ENCODE measurements around the gene MATN1. TPM values are rescaled to one million over a fixed set of nuclear protein-coding genes. Genes with fewer than 3 reads are reported as not detected.

MATN1 gene
- total and polyA plus RNA-seq, 12 donors = not detected

DNA sequence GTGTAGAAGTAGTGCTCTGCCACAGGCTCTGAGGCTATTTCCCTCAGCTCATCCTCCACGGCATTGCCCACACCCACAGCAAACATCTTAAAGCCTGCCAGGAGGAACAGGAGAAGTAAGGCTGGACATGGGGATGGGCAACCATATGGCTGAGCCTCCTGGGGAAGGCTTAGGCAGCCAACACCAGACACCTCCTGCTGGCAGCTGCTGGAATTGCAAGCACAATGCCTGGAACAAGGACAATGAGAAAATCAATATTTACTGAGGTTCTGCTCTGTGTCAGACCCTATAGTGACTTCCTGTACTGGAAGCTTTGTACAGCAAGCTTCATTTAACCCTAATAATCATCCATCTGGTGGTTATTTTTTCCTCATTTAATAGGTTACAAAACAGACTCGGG, 8.2 kb downstream of the MATN1 start:
- 92 to 98% methylated on average over 2 of the region's 2 CpGs for WGBS, 2 donors
- DNase-seq (no peak), ATAC-seq (no peak)
- Histone ChIP-seq H3K4me1 (peaks cover 0 to 18% (median 10%) of the 10 kb centered on the region in 9 donors), H3K27ac (no peak overlapping the region), H3K4me3 (no peak overlapping the region), H3K36me3 (no peaks in the 10 kb centered on the region), H3K27me3 (no peaks in the 10 kb centered on the region), H3K9me3 (peaks cover 0 to 18% (median 6%) of the 10 kb centered on the region in 11 donors)
- TF ChIP-seq, protein P1, sequence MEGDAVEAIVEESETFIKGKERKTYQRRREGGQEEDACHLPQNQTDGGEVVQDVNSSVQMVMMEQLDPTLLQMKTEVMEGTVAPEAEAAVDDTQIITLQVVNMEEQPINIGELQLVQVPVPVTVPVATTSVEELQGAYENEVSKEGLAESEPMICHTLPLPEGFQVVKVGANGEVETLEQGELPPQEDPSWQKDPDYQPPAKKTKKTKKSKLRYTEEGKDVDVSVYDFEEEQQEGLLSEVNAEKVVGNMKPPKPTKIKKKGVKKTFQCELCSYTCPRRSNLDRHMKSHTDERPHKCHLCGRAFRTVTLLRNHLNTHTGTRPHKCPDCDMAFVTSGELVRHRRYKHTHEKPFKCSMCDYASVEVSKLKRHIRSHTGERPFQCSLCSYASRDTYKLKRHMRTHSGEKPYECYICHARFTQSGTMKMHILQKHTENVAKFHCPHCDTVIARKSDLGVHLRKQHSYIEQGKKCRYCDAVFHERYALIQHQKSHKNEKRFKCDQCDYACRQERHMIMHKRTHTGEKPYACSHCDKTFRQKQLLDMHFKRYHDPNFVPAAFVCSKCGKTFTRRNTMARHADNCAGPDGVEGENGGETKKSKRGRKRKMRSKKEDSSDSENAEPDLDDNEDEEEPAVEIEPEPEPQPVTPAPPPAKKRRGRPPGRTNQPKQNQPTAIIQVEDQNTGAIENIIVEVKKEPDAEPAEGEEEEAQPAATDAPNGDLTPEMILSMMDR (IDR thresholded peaks at IDR 0.05) = peak in 6 of 9 donors; percentile 18 to 31 (median 27)
- intact Hi-C loops (cut with DNase I) = loop anchor here in 4 of 10 donors (5.0 to 10.0 kb wide), 4 partner anchors 197 to 1483 kb away; partner anchors contain the start of genes MECR (in 2 of the 4) and PTPRU (in 1 of the 4)

DNA sequence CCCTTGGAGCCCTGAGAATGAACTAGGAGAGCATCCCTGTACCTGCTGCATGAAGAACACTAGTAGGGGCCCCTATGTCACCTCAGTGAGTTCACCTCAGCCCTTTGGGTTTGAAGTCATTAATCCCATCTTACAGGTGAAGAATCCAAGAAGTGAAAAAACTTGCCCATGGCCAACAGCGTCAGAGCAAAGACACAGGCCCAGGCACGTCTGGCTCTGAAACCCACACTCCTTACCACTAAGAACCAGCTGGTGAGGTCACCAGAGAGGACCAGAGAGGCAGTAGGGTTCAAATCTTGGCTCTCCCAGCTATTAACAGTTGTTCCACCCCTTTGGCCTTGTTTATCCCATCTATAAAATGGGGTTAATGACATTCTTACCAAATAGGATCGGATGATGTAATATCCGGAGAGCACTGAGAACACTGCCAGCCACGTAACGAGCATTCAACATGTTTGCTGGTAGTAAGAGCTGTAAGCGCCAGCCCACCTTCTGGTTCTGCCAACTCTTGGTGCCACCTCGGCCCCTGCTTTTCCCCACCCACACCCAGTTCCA, 8.8 kb downstream of the MATN1 start:
- DNase-seq = no peak

DNA sequence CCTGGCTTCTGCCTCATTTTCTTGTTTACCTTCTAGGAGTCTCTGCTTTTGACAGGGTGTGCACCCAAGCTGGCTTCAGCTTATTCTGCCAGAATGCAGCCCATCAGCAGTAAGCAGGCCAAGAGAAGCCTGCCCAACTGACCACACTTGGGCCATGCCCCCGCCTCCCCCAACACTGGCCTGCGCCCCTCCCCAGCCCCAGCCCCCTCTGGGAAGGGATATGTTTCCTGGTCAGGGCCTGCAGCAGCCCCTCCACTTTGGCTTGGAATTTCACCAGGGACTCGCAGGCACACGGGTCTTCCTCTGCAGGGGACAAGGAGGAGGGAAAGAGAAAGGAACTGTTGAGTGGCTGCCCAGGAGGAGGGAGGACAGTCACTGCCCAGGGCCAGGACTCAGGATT, 9.4 kb downstream of the MATN1 start:
- DNase-seq (no peak), ATAC-seq (no peak)
- TF ChIP-seq, protein P1 (IDR thresholded peaks at IDR 0.05) = no peak
- Histone ChIP-seq H3K4me1 (peaks cover 0 to 9% (median 4%) of the 10 kb centered on the region in 9 donors), H3K27me3 (no peaks in the 10 kb centered on the region), H3K27ac (no peak overlapping the region), H3K9me3 (peaks cover 0 to 18% (median 6%) of the 10 kb centered on the region in 11 donors), H3K36me3 (no peaks in the 10 kb centered on the region), H3K4me3 (no peak overlapping the region)
- WGBS, 2 donors = 53 to 60% methylated on average over 4 of the region's 4 CpGs
- intact Hi-C loops (cut with DNase I) = loop anchor here in 2 of 10 donors (10.0 kb wide), 2 partner anchors 909 to 1479 kb away; partner anchors contain the start of genes MECR (in 1 of the 2) and PTPRU (in 1 of the 2)

More for the DNA sequence above, 8.8 kb downstream of the MATN1 start:
- ATAC-seq = no peak
- Histone ChIP-seq H3K27me3 (no peaks in the 10 kb centered on the region), H3K4me1 (peaks cover 0 to 15% (median 9%) of the 10 kb centered on the region in 9 donors), H3K36me3 (no peaks in the 10 kb centered on the region), H3K27ac (no peak overlapping the region), H3K9me3 (peaks cover 0 to 18% (median 6%) of the 10 kb centered on the region in 11 donors), H3K4me3 (no peak overlapping the region)
- intact Hi-C loops (cut with DNase I) = loop anchor here in 4 of 10 donors (5.0 to 10.0 kb wide), 4 partner anchors 198 to 1482 kb away; partner anchors contain the start of genes MECR (in 2 of the 4) and PTPRU (in 1 of the 4)
- TF ChIP-seq, protein P1 (IDR thresholded peaks at IDR 0.05) = no peak
- WGBS, 2 donors = 93% methylated on average over 8 of the region's 8 CpGs

DNA sequence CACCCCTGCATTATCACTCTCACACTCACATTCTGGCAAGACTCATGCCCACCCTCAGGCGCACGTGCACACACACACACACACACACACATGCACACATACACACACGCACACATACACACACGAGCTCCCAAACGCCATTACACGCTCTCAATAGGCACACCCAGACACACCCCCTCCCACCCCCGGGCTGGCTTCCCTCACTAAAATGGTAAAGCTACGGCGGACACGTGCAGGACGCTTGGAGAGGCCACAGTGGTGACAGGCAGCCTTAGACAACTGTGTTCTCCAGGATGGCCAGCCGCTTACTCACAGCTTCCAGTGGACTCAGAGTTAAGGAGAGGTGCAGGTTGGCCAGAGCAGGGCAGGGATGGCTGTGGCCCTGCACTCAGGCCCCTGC, 10.1 kb downstream of the MATN1 start:
- Histone ChIP-seq H3K27ac (no peak overlapping the region), H3K4me1 (peaks cover 0 to 5% (median 0%) of the 10 kb centered on the region in 9 donors), H3K4me3 (no peak overlapping the region), H3K36me3 (no peaks in the 10 kb centered on the region), H3K27me3 (peaks cover 0 to 2% (median 0%) of the 10 kb centered on the region in 7 donors), H3K9me3 (peaks cover 0 to 18% (median 6%) of the 10 kb centered on the region in 11 donors)
- DNase-seq (no peak), ATAC-seq (no peak)
- TF ChIP-seq, protein P1 (IDR thresholded peaks at IDR 0.05) = no peak
- 35 to 39% methylated on average over 12 of the region's 12 CpGs for WGBS, 2 donors
- intact Hi-C loops (cut with DNase I) = loop anchor here in 2 of 10 donors (10.0 kb wide), 2 partner anchors 909 to 1479 kb away; partner anchors contain the start of genes MECR (in 1 of the 2) and PTPRU (in 1 of the 2)
